ENCODE data around the gene MAD1L1.

The MAD1L1 gene

DNA sequence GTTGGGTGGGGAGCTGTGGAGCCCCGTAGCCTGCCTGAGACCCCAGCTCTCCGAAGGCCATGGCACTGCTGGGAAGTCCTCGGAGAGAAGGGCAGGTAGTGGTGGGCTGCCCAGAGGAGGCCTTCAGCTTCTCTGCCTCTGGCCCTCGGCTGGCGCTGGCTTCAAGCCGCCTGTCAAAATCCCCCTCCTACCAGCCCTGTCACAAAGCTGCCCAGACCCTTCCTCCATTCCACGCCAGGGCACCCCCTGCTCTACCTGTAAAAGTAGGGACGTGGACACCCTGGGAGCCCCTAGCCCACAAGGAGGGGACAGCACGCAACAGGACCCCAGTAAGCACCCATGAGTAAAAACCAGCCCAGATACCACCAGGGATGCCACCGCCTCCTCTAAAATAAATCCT lies 31.6 kb downstream of the MAD1L1 start:
- no peak for DNase-seq (ENCODE audit: low read depth)

DNA sequence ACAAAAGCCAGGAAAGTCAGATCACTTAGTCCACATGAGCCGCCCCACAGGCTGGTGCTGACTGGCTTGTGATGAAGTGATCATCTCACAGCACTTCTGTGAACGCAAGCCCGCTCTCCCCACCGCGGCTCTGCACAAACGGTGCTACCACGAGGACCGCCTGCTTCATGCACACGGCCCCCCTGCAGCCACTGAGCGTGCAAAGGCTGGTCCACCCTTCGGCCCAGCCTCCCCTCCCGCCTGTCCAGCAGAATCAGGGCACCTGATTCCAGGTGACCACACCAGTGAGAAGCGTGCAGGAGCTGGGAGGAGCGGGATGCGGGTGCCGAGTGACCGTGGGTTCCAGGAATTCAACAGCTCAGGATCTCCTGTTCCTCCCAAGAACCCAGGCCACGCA lies 32.2 kb downstream of the MAD1L1 start:
- DNase-seq (ENCODE audit: low read depth) = no peak

DNA sequence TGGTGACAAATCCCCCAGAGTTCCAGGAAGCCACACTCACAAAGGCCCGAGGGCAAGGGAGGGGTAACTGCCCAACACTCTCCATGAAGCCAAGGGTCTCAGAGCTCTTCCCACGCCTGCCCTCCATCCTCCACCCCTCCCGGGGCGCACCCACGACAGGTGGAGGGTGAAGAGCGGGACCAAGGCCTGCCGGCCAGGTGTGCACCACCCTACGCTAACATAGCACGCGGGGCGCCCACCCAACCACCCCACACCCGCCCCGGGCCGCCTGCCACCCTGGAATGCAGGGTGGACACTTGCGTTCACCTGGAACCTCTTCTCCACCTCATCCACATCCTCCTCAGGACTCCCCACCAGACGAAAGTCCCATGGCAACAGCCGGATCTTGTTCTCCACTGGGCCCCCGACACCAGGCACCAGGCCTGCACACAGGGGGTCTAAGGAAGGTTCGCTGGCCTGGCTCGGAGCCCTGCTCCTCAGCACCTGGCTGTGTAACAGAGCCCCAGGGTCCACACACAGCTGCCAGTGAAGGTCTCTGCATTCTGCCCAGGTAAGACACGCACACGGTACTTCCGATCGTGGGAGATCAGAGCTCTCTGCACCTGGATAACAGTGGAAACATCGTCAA lies 32.7 kb downstream of the MAD1L1 start:
- no peak for DNase-seq (ENCODE audit: low read depth)

DNA sequence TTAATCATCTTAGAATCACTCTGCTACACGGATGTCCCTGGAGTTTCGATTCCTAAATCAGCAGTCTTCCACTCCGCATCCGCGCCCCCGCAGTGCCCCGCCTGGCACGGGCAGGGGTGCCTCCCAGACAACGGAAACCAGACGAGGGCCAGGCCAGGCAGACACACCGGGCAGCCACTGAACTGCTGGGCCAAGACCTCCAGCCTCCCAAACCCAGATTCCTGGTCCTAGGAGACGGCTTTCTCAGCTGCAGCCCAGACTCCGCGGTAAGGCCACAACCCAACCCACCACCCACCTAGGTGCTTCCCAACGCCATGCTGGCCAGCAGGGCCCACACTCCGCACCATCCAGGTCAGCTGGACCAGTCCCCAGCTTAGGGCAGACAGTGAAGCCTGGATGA lies 33.2 kb downstream of the MAD1L1 start:
- no peak for DNase-seq (ENCODE audit: low read depth)

DNA sequence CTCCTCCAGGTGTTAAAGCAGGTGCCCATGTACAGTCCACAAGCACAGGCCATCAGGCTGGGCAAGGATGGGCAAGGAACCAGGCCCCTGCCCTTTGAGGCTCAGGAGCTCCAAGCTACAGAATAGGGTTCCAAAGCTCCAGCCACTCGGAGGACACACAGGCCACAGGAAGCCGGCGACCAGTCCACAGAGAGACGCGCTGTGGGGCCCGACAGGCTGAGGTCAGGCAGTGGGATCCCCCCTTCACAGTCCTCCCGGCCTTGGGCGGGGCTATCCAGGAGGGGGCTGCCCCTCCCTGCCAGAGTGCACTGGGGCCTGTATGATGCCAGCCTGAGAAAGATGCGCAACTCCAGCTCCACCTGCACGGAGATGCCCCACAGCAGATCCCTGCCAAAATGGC lies 34.0 kb downstream of the MAD1L1 start:
- no peak for DNase-seq (ENCODE audit: low read depth)

DNA sequence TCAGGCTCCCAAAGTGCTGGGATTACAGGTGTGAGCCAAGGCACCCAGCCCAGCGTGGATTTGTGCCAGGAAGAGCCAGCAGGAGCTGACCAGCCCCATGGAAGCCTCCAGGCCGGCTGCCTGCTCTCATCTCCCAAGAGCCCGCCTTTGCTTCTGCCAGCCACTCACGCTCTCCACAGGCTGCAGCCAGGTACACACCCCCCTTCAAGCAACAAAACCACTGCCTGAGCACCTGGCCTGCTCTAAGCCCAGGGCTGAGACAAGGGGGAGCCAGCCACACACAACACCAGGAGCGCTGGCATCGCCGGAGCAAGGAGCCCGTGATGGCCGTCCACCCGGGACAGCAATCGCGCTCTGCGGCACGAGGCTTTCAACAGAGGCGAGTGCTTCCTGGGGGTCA lies 34.5 kb downstream of the MAD1L1 start:
- no peak for DNase-seq (ENCODE audit: low read depth)

DNA sequence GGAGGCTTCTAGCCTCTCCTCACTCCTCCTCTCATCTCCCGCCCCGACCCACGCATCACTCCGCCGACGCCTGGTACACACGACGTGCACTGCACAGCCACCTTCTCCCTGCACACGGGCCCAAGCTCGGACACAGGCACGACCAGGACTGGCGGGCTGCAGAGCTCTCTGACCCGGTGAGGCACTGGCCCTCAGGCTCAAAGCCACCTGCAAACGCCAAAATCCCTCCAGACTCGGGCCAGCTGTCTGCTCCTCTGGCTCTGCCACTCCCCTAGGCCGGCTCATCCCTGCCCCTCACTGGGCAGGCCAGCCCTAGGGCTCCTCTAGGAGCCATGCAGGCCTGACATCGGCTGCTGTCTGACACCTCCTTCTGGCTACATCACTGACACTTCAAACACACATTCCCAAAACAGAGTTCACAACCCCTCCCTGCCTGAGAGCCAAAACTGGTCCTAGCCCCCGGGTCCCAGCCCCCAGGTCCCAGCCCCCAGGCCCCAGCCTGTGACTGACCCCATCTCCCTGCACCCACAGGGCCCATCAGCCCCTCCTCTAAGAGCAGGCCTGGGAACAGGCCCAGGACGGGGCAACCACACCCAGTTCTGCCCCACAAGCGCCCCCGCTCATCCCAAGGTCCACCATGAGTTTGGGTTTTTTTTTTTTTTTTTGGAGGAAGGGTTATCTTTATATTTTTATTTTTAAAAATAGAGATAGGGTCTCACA lies 35.1 kb downstream of the MAD1L1 start:
- DNase-seq (ENCODE audit: low read depth) = no peak

DNA sequence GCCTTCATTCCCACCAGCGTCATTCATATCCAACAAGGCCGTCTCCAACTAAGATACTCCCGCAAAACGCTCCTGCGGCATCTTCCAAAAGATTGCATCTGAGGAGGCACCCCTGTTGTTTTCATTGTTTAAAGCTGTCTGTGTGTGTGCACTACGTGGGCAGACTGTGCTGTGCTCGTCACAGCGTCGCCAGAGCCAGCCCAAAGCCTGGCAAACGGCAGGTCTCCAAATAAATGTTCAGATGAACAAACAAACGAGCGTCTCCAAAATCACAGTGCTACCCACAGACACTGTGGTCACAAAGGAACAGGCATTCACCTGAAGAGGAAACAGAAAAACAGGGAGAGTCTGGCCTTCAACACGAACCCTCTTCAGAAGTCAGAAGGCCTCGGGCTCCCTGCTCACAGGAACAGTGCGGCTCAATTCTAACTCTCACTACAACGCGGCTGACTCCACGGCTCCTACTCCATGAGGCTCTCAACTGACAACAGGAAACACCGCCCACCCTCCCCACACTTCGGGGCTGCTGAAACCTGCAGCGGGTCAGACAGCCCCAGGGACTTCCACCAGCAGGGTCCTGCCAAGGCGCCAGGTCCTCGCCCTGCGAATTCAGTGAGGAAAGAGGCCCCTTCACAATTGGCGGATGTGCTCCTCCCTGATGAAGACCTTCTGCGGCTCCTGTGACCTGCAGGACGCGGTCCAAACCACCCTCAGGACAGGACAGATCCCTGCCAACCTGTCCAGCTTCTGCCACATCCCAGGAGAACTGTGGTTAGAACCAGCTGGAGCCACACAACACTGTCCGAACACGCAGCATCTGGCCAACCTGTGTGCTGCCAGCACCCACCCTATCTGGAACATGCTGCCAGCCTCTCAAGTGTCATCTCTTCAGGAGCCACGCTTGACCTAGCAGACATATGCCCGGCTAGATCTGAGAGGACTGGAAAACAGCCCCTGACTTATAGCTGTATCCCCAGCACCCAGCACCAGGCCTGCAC lies 36.1 kb downstream of the MAD1L1 start:
- DNase-seq (ENCODE audit: low read depth) = no peak

DNA sequence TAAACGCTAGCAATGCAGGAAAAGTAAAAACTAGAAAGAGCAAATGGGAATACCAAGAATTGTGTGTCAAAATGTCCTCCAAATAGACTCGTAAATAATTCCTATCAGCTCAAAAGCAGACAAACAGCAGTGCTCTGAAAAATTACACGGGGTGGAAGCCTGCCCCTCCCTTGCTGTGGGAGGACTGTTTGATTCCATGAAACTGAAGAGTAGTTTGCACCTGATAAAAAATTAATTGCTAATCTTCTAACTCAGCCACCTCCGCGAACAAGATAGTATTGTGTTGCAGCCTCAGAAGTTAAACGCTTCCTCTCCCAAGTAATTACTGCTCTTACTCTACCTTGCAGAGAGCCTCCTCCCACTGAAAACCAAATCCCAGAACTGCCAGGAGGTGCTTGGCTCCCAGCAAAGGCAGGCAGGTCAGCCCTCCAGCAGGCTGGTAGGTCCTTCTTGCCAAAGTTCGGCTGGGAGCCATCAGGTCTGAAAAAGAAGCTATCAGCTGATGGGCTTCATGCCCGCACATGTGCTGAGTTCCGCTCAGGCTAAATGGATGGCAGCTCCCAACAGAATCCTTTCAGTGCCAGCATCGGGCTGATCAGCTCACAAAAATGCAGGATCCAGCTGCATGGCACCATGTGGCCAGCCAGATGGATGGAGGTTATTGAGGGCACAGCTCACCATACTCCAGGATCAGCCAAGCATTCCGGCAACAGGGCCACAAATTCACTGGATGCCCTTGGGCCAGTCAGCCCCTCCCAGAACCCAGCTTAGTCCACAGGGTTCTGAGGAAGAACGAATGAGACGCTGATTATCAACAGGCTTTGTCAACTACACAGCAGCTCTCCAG lies 37.1 kb downstream of the MAD1L1 start:
- DNase-seq (ENCODE audit: low read depth) = no peak

DNA sequence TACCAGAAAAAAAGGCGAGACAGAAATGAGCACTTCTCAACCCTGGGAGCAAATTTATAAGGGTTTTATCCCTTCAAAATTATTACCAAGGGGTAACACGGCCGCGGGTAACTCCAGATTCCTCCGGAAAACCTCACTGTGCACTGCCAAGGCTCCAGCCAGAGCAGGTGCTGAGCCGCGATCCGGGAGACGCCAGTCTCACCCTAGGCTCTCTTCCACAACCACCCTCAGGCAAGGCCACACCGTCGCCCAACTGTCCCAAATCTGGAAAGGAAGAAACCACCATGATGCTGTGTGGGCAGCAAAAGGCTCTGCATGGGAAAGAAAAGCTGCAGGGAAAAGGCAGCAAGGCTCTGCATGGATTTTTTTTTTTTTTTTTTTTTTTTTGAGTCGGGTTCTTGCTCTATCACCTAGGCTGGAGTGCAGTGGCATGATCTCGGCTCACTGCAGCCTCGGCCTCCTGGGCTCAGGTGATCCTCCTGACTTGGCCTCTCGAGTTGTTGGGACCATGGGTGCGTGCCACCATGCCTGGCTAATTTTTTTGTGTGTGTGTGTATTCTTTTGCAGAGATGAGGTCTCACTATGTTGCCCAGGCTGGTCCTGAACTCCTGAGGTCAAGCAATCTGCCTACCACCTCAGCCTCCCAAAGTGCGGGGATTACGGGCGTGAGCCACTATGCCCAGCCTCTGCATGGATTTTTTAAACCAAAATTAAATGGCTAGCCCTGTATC lies 39.0 kb downstream of the MAD1L1 start:
- DNase-seq (ENCODE audit: low read depth) = no peak

DNA sequence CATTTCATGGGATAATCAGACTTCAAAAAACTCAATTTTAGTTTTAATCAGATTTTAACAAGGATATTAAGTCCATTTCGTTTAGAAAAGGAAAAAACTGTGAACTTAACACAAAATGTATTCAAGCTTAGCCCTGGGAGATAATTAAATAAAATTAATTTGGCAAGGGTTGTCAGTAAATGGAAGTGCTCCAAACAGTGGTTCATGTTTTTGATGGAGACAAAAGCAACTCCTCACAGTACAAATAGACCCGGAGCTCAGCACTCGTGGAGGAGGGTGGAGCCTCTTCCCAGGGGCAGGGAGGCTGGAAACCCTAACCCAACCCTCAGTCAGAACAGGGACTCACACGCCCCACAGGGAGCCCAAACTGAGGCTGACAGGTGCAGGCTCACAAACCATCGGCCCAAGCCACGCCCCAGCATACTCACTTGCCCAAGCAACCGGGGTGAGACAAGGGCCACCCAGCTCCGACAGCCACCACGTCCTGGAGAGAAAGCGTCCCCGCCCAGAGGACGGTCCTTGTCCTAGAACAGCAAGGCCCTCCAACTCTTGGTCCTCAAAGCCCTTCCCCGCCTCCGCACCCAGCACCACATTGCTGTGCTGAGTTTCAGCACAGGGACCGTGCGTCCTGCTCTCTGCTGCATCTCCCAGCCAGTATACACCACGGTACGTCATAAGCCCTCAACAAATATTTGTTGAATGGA lies 39.8 kb downstream of the MAD1L1 start:
- DNase-seq (ENCODE audit: low read depth) = no peak

DNA sequence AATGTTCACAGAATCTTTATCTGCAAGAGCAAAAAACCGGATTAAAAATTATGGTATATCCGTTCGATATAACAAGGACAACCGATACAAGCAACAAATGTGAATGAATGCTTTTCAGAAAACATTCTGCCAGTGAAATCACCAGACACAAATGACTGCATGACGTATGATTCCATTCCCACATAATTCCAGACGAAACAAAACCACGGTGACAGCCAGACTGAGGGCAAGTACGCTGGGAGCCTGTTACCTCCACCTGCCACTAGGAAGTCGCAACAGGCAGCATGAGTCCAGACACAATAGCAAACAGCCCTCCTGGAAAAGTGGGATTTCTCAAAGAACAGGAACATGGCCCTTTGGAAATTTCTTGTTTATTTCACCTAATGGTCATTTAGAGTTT lies 41.7 kb downstream of the MAD1L1 start:
- no peak for DNase-seq (ENCODE audit: low read depth)

DNA sequence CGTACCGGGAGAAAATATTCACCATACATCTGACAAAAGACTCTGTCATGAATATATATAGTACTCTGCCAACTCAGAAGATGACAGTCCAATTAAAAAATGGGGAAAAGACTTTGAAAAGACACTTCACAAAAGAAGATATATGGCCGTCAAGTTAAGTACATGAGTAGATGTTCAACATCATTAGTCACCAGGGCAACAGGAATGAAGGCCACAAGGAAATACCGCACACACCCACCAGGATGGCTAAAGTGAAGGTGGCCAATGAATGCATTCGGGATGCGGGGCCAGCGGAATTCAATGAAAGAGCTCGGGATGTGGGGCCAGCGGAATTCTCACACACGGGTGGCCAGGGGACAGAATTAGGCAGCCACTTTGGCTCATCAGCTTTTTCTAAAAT lies 42.2 kb downstream of the MAD1L1 start:
- no peak for DNase-seq (ENCODE audit: low read depth)

DNA sequence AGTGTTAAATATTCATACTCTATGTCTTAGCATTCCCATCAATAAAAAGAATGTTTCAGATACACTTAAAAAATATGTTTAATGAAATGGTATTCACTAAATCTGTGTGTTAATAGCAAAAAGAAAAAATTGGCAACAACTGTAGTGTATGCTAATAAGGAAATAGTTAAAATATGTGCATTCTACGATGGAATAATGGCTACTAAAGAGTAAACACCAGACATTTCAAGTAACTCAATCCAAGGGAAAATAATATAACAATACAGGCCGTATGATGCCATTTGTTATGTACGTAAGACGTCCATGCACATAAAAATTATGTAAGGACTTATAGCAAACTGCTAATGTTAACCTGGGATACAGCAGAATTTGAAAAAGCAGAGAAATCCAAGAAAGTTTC lies 46.6 kb downstream of the MAD1L1 start:
- DNase-seq (ENCODE audit: low read depth) = no peak

DNA sequence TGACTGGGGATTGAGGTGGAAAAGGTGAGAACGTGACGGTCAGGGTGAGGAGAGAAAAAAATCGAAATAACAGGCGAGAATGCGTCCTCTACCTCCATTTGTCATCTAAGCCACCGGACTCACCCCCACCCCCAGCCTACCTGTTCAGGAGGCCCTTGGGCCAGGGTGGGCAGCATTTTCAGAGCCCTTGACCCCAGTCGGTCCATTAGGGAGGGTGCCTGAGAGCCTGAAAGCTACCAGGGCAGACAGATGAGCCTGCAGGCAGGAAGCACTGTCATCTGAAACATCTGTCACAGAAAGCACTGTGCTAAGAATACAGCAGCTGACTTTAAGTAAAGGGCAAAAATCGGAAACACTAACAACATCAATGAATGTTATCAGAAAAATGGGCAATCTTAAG lies 47.0 kb downstream of the MAD1L1 start:
- DNase-seq (ENCODE audit: low read depth) = no peak

DNA sequence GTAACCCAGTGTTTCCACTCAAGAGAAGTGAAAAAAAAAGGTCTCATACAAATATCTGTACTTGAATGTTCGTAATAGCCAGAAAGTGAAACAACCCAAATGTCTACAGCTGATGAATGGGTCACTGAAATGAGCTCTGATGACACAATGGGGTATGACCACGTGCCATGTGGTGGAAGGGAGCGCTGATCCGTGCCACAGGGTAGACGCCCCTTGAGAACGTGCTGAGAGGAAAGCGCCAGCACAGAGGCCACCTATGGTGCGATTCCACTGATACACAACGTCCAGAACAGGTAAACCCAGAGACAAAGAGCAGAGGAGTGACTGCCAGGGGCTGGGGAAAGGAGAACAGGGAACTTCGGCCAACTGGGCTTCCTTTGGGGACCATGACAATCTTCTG lies 50.3 kb downstream of the MAD1L1 start:
- no peak for DNase-seq (ENCODE audit: low read depth)

DNA sequence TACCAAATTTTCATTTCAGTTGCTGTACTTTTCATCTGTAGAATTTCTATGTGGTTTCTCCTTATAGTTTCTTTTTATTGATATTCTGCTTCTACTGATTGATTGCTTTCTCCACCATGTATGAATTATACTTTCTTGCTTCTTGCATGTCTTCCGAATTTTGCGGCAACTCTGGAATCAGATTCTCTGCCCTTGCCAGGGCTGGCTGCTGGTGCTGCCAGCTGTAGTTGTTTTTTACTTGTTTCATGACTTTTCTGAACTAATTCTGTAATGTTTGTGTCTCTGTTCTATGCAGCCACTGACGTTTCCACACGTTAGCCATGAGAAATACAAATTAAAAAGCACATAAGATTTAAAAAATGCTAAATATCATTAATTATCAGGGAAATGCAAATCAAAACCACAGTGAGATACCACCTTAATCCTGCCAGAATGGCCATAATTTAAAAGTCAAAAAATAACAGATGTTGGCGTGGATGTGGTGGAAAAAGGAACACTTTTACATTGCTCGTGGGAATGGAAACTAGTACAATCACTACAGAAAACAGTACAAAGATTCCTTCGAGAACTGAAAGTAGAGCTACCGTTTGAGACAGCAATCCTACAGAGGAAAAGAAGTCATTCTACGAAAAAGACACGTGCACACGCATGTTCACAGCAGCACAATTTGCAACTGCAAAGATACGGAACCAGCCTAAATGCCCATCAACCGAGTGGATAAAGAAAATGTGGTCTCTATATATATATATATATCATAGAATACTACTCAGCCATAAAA lies 51.5 kb downstream of the MAD1L1 start:
- DNase-seq (ENCODE audit: low read depth) = no peak

DNA sequence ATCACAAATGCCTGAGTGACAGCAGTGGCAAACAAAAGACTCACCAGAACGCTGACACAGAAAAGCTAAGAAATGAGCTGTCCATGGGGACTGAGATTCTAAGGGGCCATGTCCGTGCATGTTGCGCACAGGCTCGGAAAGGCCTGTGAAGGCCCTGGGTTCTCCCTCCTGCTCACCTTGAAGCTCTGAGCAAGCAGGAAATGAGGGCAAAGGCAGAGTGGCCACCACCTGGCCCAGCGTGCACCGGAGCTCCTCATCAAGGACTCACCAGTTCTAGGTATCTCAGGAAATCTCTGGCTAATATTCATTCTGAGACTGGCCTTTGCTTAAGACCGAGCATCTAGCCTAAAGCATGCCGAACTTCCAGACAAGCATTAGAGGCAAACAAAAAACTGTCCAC lies 52.7 kb downstream of the MAD1L1 start:
- no peak for DNase-seq (ENCODE audit: low read depth)

DNA sequence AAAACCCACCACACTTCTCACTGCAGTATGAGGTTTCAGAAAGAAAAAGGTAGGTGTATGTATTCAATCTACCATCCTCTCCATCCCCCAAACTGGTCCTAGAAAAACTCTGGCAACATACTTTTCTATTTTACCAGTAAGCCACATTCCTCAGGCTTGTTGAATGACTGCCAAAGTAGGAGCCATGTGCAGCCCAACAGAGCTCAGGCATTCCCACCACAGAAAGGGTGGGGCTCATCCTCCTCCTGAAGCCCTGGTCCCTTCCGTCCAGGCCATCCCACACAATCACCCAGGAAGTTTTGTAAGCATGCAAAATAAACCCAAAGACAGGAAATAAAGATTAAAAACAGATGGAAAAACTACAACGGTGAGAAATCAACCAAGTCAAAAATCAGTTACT lies 57.2 kb downstream of the MAD1L1 start:
- peak; percentile 98 for DNase-seq (ENCODE audit: low read depth)

DNA sequence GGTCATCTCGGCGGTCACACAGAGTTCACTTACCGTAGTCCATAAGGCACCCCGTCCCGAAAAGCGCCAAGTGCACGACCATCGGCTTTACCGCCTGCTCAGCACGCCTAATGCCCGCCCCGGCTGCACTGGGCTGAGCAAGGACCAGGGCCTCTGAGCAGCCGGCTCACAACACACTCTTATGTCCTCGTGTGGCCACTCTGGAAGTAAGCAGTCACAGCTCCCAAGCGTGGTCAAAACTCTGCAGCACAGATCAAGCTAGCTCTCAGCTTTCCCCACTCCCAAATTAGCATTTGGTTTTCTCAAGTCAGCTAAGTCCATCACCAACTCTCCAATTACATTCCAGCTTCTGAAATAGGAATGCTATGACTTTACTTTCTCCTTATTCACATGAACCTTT lies 57.7 kb downstream of the MAD1L1 start:
- peak; percentile 83 for DNase-seq (ENCODE audit: low read depth)

Data from fibroblast of gingiva (primary cell).